SU-DHL-6 (cell line): ENCODE data around the gene FBXW4.

ENCODE experiments used
- EZH2phosphoT487 ChIP-seq: fragments of 200-600 bp; sonication (generic), shearing (Covaris generic); conservative IDR thresholded peaks from 2 replicates; pipeline ENCODE4 v1.6.1; 2018; ENCODE audit warnings: mild to moderate bottlenecking, antibody characterized with exemption, low read length, moderate library complexity, mixed read lengths
- TF ChIP-seq, protein P1 (sequence below): fragments of 200-600 bp; sonication (generic); IDR thresholded peaks from one replicate; pipeline ENCODE4 v1.5.1; 2017; ENCODE audit warnings: antibody characterized with exemption, mild to moderate bottlenecking, low read length, moderate library complexity; ENCODE audit not compliant: insufficient read depth, poor library complexity, severe bottlenecking

DNA sequence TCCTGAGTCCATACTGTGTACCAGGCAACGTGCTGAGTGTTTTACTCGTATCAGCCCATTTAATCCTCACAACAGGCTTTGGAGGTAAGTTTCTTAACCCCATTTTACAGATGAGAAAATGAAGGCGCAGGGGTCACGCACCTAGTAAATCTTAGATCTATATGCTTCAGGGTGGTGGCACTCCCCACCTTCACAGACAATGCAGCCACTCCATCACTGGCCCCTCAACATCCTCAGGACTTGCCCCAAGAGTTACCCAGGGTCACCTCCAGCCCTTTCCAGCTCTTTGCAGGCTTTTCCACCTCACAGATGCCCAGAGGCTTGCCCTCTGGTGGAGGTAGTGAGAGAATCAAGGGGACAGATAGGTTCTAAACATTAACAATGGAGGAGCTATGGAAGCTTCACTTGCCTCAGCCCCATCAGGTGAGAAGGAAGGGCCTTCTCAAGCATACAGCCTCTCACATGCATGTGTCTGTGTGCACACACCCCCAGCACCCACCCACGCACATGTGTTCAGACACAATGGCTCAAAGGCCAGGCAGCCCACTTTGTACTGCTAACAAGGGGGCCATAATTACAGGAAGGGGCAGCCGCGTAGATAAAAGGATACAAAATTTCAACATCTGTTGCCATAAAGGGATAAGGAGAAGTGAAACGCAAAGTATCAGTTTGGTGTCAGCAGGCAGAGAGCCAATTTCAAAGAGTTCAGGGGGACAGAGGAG, 77.7 kb downstream of the FBXW4 start:
- TF ChIP-seq, protein P1, sequence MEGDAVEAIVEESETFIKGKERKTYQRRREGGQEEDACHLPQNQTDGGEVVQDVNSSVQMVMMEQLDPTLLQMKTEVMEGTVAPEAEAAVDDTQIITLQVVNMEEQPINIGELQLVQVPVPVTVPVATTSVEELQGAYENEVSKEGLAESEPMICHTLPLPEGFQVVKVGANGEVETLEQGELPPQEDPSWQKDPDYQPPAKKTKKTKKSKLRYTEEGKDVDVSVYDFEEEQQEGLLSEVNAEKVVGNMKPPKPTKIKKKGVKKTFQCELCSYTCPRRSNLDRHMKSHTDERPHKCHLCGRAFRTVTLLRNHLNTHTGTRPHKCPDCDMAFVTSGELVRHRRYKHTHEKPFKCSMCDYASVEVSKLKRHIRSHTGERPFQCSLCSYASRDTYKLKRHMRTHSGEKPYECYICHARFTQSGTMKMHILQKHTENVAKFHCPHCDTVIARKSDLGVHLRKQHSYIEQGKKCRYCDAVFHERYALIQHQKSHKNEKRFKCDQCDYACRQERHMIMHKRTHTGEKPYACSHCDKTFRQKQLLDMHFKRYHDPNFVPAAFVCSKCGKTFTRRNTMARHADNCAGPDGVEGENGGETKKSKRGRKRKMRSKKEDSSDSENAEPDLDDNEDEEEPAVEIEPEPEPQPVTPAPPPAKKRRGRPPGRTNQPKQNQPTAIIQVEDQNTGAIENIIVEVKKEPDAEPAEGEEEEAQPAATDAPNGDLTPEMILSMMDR = no peak
- TF ChIP-seq EZH2phosphoT487 = no peak
